Caco-2 (cell line): ENCODE data around the gene HSDL1. TPM values are rescaled to one million over a fixed set of nuclear protein-coding genes. Genes with fewer than 3 reads are reported as not detected.
"Not testable (repeated sequence)": the region's sequence is repeated elsewhere in the genome, so short reads cannot be mapped to it uniquely, and the experiment has no call there.

Experiments used
- BruUV-seq: library from RNA; stranded (reverse); fragments of 400-500 nt; replicated peaks from 2 replicates; lab custom pipeline; 2021; lab: Mats Ljungman, UMichigan
- CTCF ChIA-PET: fragments of 300-600 bp; sonication (Branson Sonifier 250); formaldehyde crosslinking; loops from one replicate; lab custom pipeline; 2022; ENCODE audit warnings: antibody characterized with exemption; lab: Charles Lee
- POLR2A ChIA-PET: fragments of 300-600 bp; sonication (Branson Sonifier 250); formaldehyde crosslinking; loops from one replicate; lab custom pipeline; 2022; ENCODE audit warnings: antibody characterized with exemption; lab: Charles Lee
- DNase-seq, 2 experiments: peaks; one replicate each; pipeline versions ENCODE4 v3.0.0 to v3.0.0-alpha.2; 2020 to 2022
- H3K27me3 ChIP-seq: replicated peaks from 2 replicates; pipeline ENCODE4 v1.6.0; 2011; ENCODE audit warnings: low read length; ENCODE audit not compliant: control insufficient read depth, insufficient read depth
- H3K36me3 ChIP-seq: 2 replicates; pipeline ENCODE4 v1.5.1; 2011; ENCODE audit warnings: low read length; ENCODE audit not compliant: control insufficient read depth, insufficient read depth
- H3K4me1 ChIP-seq: fragments of 250-450 bp; sonication (Bioruptor Pico); 2 replicates; pipeline ENCODE4 v1.5.1; 2020; ENCODE audit warnings: mild to moderate bottlenecking
- H3K4me3 ChIP-seq: 2 replicates; pipeline ENCODE4 v1.5.1; 2011; ENCODE audit warnings: low read depth, mild to moderate bottlenecking, control low read depth, low read length
- H3K9me3 ChIP-seq: fragments of 250-450 bp; sonication (Bioruptor Pico); 2 replicates; pipeline ENCODE4 v1.5.1; 2020; ENCODE audit warnings: mild to moderate bottlenecking, moderate library complexity
- H3K27ac Mint-ChIP-seq: one replicate; pipeline ENCODE4 v1.8.0; 2022; ENCODE audit warnings: mixed read lengths; ENCODE audit not compliant: unreplicated experiment
- H3K27me3 Mint-ChIP-seq: one replicate; pipeline ENCODE4 v1.8.0; 2022; ENCODE audit warnings: mixed read lengths; ENCODE audit not compliant: insufficient read depth, unreplicated experiment
- H3K36me3 Mint-ChIP-seq: one replicate; pipeline ENCODE4 v1.8.0; 2022; ENCODE audit warnings: mild to moderate bottlenecking, mixed read lengths; ENCODE audit not compliant: insufficient read depth, unreplicated experiment
- H3K4me1 Mint-ChIP-seq: one replicate; pipeline ENCODE4 v1.8.0; 2022; ENCODE audit warnings: low read depth, mixed read lengths; ENCODE audit not compliant: unreplicated experiment
- H3K4me3 Mint-ChIP-seq: one replicate; pipeline ENCODE4 v1.8.0; 2022; ENCODE audit warnings: mild to moderate bottlenecking, moderate library complexity, mixed read lengths; ENCODE audit not compliant: unreplicated experiment
- H3K9me3 Mint-ChIP-seq: one replicate; pipeline ENCODE4 v1.8.0; 2022; ENCODE audit warnings: mixed read lengths; ENCODE audit not compliant: unreplicated experiment
- intact Hi-C: fragments of 100-400 bp; cut with micrococcal nuclease; formaldehyde crosslinking; loops from one replicate; pipeline ENCODE4 v1.10.0; 2022; ENCODE audit not compliant: unreplicated experiment
- total RNA-seq: library from RNA; stranded (reverse); gene quantifications from 2 replicates; pipeline ENCODE4 v1.2.3, GENCODE V29; 2022
- TF ChIP-seq, protein P1 (sequence below), 2 experiments: fragments of 200-600 bp in 1 of 2; IDR thresholded peaks; 1 replicate in 1 of 2; 2 replicates in 1 of 2; pipeline versions ENCODE4 v1.5.1 to v1.8.0; 2011 to 2022; ENCODE audit warnings: antibody characterized with exemption in 1 of 2, control low read depth in 1 of 2, inconsistent platforms in 1 of 2, low read depth in 1 of 2, low read length in 1 of 2, mild to moderate bottlenecking in 1 of 2, moderate library complexity in 1 of 2; ENCODE audit not compliant: insufficient read depth in 1 of 2, severe bottlenecking in 1 of 2, unreplicated experiment in 1 of 2

Gene HSDL1
- total RNA-seq, 1 experiment from 2014 or later, result 23.7 TPM

DNA sequence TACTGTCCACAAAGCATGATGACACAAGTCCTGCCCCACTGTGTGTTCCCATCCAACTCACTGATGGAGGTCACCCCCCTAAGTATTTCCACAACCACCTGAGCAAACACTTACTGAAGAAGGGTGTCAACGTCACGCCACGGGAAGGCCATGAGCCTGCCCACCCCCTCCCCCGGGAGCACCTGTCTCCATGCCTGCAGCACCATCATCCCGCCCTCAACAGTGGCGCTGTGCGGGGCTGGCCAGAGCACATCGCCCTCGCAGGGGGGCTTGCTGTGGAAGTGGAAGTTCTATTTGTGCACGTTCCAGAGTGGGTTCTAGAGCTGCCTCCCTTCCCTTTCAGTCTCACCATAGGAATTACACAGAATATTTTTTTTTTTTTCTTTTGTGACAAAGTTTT lies 24.0 kb downstream of the HSDL1 start:
- no peak overlapping the region for H3K27ac Mint-ChIP-seq
- peaks cover 2% of the 10 kb centered on the region; the same call in 1 of the 2 replicates for H3K36me3 ChIP-seq
- peaks cover 23% of the 10 kb centered on the region for H3K36me3 Mint-ChIP-seq
- H3K27me3 ChIP-seq, result no peaks in the 10 kb centered on the region
- H3K4me1 Mint-ChIP-seq, result no peaks in the 10 kb centered on the region
- H3K27me3 Mint-ChIP-seq, result no peaks in the 10 kb centered on the region
- no TSS peak for BruUV-seq
- DNase-seq, result no peak
- POLR2A ChIA-PET, result no interaction called here
- intact Hi-C loops, result no loop called here
- no peak overlapping the region for H3K4me3 Mint-ChIP-seq
- CTCF ChIA-PET, result no interaction called here
- no peaks in the 10 kb centered on the region for H3K4me1 ChIP-seq
- H3K4me3 ChIP-seq, result no peak overlapping the region
- TF ChIP-seq, protein P1, sequence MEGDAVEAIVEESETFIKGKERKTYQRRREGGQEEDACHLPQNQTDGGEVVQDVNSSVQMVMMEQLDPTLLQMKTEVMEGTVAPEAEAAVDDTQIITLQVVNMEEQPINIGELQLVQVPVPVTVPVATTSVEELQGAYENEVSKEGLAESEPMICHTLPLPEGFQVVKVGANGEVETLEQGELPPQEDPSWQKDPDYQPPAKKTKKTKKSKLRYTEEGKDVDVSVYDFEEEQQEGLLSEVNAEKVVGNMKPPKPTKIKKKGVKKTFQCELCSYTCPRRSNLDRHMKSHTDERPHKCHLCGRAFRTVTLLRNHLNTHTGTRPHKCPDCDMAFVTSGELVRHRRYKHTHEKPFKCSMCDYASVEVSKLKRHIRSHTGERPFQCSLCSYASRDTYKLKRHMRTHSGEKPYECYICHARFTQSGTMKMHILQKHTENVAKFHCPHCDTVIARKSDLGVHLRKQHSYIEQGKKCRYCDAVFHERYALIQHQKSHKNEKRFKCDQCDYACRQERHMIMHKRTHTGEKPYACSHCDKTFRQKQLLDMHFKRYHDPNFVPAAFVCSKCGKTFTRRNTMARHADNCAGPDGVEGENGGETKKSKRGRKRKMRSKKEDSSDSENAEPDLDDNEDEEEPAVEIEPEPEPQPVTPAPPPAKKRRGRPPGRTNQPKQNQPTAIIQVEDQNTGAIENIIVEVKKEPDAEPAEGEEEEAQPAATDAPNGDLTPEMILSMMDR (IDR thresholded peaks at IDR 0.05; ENCODE audit: insufficient read depth in 1 of 2, low read depth in 1 of 2, low read length in 1 of 2, severe bottlenecking in 1 of 2, unreplicated experiment in 1 of 2), result no peak
- no peaks in the 10 kb centered on the region for H3K9me3 Mint-ChIP-seq
- H3K9me3 ChIP-seq, result no peaks in the 10 kb centered on the region

DNA sequence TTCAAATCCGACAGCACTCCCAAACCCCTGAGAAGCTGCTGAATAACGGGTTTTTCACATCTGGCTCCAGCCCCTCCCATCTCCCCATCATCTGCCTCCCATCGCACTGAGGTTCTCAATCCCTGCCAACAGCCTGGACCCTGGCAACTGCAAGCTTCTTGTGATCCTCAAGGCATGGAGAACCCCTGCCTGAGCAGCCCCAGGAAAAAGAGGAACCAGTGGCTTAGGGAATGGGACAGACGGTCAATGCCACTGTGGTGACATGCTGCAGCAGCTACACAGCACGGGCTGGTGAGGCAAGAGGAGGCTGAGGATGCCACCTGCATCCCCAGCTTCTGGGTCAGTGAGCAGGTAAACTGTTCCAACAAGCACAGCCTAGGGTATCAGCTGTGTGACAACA lies 25.0 kb downstream of the HSDL1 start:
- Mint-ChIP-seq H3K4me1 (no peaks in the 10 kb centered on the region), H3K36me3 (peaks cover 25% of the 10 kb centered on the region), H3K4me3 (no peak overlapping the region), H3K27ac (no peak overlapping the region), H3K9me3 (no peaks in the 10 kb centered on the region), H3K27me3 (no peaks in the 10 kb centered on the region)
- no peak for DNase-seq
- no peaks in the 10 kb centered on the region for H3K27me3 ChIP-seq
- BruUV-seq, result no TSS peak
- TF ChIP-seq, protein P1 (IDR thresholded peaks at IDR 0.05; ENCODE audit: insufficient read depth in 1 of 2, low read depth in 1 of 2, low read length in 1 of 2, severe bottlenecking in 1 of 2, unreplicated experiment in 1 of 2), result no peak
- intact Hi-C loops, result no loop called here
- H3K4me1 ChIP-seq, result no peaks in the 10 kb centered on the region
- no peak overlapping the region for H3K4me3 ChIP-seq
- ChIA-PET CTCF (no interaction called here), POLR2A (no interaction called here)
- H3K36me3 ChIP-seq, result peaks cover 2% of the 10 kb centered on the region; the same call in 1 of the 2 replicates
- H3K9me3 ChIP-seq, result no peaks in the 10 kb centered on the region

DNA sequence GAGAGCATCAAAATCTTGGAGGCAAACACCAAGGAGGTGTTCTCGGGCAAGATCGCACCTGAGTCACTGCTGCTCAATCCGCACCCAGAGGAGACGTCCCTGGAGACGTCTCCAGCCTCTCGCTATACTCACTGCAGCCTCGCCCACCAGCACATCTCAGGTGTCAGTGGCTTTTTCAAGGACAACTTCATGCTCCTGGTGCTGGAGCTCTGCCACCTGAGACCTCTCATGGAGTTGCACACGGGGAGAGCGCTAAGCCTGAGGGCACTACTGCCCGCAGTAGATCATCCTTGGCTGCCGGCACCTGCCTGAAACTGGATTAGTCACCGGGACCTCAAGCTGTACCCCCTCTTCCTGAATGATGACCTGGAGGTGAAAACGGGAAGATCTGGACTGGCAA lies 25.6 kb downstream of the HSDL1 start:
- Mint-ChIP-seq H3K27me3 (no peaks in the 10 kb centered on the region), H3K36me3 (peaks cover 23% of the 10 kb centered on the region), H3K4me1 (no peaks in the 10 kb centered on the region), H3K27ac (no peak overlapping the region), H3K4me3 (no peak overlapping the region), H3K9me3 (no peaks in the 10 kb centered on the region)
- Histone ChIP-seq H3K36me3 (no peaks in the 10 kb centered on the region; the same call in 1 of the 2 replicates), H3K27me3 (no peaks in the 10 kb centered on the region), H3K4me1 (no peaks in the 10 kb centered on the region), H3K9me3 (no peaks in the 10 kb centered on the region), H3K4me3 (no peak overlapping the region)
- intact Hi-C loops, result no loop called here
- no TSS peak for BruUV-seq
- POLR2A ChIA-PET, result no interaction called here
- no peak for DNase-seq
- TF ChIP-seq, protein P1 (IDR thresholded peaks at IDR 0.05; ENCODE audit: insufficient read depth in 1 of 2, low read depth in 1 of 2, low read length in 1 of 2, severe bottlenecking in 1 of 2, unreplicated experiment in 1 of 2), result no peak
- CTCF ChIA-PET, result no interaction called here

DNA sequence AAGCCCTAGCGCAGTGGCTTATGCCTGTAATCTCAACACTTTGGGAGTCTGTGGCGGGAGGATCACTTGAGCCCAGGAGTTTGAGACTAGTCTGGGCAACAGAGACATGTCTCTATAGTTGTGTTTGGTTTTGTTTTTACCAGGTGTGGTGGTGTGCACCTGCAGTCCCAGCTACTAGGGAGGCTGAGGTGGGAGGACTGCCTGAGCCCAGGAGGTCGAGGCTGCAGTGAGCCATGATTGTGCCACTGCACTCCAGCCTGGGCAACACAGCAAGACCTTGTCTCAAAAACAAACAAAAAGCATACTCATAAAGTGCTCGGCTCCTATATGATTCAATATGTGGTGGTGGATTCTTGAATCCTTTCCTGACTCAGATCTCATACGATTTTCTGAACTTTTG lies 26.7 kb downstream of the HSDL1 start:
- Mint-ChIP-seq H3K36me3 (peaks cover 23% of the 10 kb centered on the region), H3K4me3 (peak overlapping the region; percentile 92)
- H3K27me3 ChIP-seq, DNase-seq, H3K36me3 ChIP-seq, intact Hi-C loops, BruUV-seq, H3K4me1 ChIP-seq, H3K4me1 Mint-ChIP-seq, H3K4me3 ChIP-seq, H3K27me3 Mint-ChIP-seq, CTCF ChIA-PET, H3K9me3 Mint-ChIP-seq, POLR2A ChIA-PET, H3K9me3 ChIP-seq, H3K27ac Mint-ChIP-seq: not testable (repeated sequence)
